Neural cell (in vitro differentiated cells): ENCODE data around the gene IGSF21. TPM values are rescaled to one million over a fixed set of nuclear protein-coding genes. Genes with fewer than 3 reads are reported as not detected.

Experiments
- H2AFZ ChIP-seq: fragments of 200-600, 300-800 bp; sonication (generic), shearing (Covaris generic); 2 replicates; pipeline ENCODE4 v1.6.0; 2014; ENCODE audit warnings: low read depth, mild to moderate bottlenecking, antibody characterized with exemption, low read length, moderate library complexity
- H3F3A ChIP-seq: fragments of 200-600 bp; shearing (Covaris generic); 2 replicates; pipeline ENCODE4 v1.6.1; 2016; ENCODE audit warnings: mild to moderate bottlenecking, moderate library complexity, mixed read lengths, antibody characterized with exemption, low read length; ENCODE audit not compliant: insufficient read depth, poor library complexity, severe bottlenecking
- H3K27ac ChIP-seq: fragments of 200-600, 300-800 bp; sonication (generic), shearing (Covaris generic); 2 replicates; pipeline ENCODE4 v1.5.1; 2014; ENCODE audit warnings: mild to moderate bottlenecking, low read length, moderate library complexity
- H3K27me3 ChIP-seq: fragments of 300-800, 200-600 bp; sonication (generic), shearing (Covaris generic); 2 replicates; pipeline ENCODE4 v1.6.0; 2014; ENCODE audit warnings: mild to moderate bottlenecking, low read depth, low read length, moderate library complexity; ENCODE audit not compliant: insufficient read depth
- H3K36me3 ChIP-seq: fragments of 300-800, 200-600 bp; sonication (generic), shearing (Covaris generic); 2 replicates; pipeline ENCODE4 v1.5.1; 2014; ENCODE audit warnings: mild to moderate bottlenecking, antibody characterized with exemption, low read length, moderate library complexity; ENCODE audit not compliant: insufficient read depth
- H3K4me2 ChIP-seq: fragments of 300-800, 200-600 bp; sonication (generic), shearing (Covaris generic); 2 replicates; pipeline ENCODE4 v1.6.0; 2014; ENCODE audit warnings: mild to moderate bottlenecking, low read length
- H3K4me3 ChIP-seq: fragments of 300-800, 200-600 bp; sonication (generic), shearing (Covaris generic); 2 replicates; pipeline ENCODE4 v1.5.1; 2014; ENCODE audit warnings: mild to moderate bottlenecking, low read length, moderate library complexity
- H3K79me2 ChIP-seq: fragments of 200-600 bp; shearing (Covaris generic); replicated peaks from 2 replicates; pipeline ENCODE4 v1.6.0; 2014; ENCODE audit warnings: mild to moderate bottlenecking, low read length, moderate library complexity; ENCODE audit not compliant: insufficient read depth
- H3K9ac ChIP-seq: fragments of 300-800, 200-600 bp; sonication (generic), shearing (Covaris generic); 2 replicates; pipeline ENCODE4 v1.6.1; 2016; ENCODE audit warnings: mild to moderate bottlenecking, low read length, mixed read lengths
- H3K9me2 ChIP-seq: fragments of 200-600 bp; shearing (Covaris generic); 2 replicates; pipeline ENCODE4 v1.6.1; 2016; ENCODE audit warnings: mild to moderate bottlenecking, low read length, mixed read lengths; ENCODE audit not compliant: insufficient read depth
- H3K9me3 ChIP-seq: fragments of 200-600, 300-800 bp; sonication (generic), shearing (Covaris generic); 2 replicates; pipeline ENCODE4 v1.6.1; 2016; ENCODE audit warnings: mild to moderate bottlenecking, mixed run types, low read length, moderate library complexity, mixed read lengths
- H4K20me1 ChIP-seq: fragments of 200-600 bp; shearing (Covaris generic); 2 replicates; pipeline ENCODE4 v1.6.1; 2016; ENCODE audit warnings: mild to moderate bottlenecking, mixed run types; ENCODE audit not compliant: insufficient read depth
- EP300 ChIP-seq: fragments of 450-650 bp; conservative IDR thresholded peaks from 2 replicates; pipeline ENCODE4 v1.6.1; 2014; ENCODE audit warnings: antibody characterized with exemption, mild to moderate bottlenecking, moderate library complexity; ENCODE audit not compliant: poor library complexity, severe bottlenecking
- EZH2 ChIP-seq: fragments of 200-600, 300-800 bp; shearing (Covaris generic), sonication (generic); IDR thresholded peaks from 2 replicates; pipeline ENCODE4 v1.6.1; 2014; ENCODE audit warnings: antibody characterized with exemption, low read length, borderline replicate concordance, mild to moderate bottlenecking; ENCODE audit not compliant: insufficient read depth, poor library complexity, severe bottlenecking
- MXI1 ChIP-seq: fragments of 450-650 bp; conservative IDR thresholded peaks from 2 replicates; pipeline ENCODE4 v1.6.1; 2014; ENCODE audit warnings: antibody characterized with exemption, mild to moderate bottlenecking; ENCODE audit not compliant: poor library complexity, severe bottlenecking
- POLR2AphosphoS5 ChIP-seq: IDR thresholded peaks from 2 replicates; pipeline ENCODE4 v1.6.1; 2012
- RAD21 ChIP-seq: fragments of 450-650 bp; conservative IDR thresholded peaks from 2 replicates; pipeline ENCODE4 v1.6.1; 2014; ENCODE audit warnings: antibody characterized with exemption, mild to moderate bottlenecking, moderate library complexity
- SMC3 ChIP-seq: fragments of 450-650 bp; conservative IDR thresholded peaks from 2 replicates; pipeline ENCODE4 v1.6.1; 2014; ENCODE audit warnings: antibody characterized with exemption, mild to moderate bottlenecking, moderate library complexity; ENCODE audit not compliant: poor library complexity
- TAF1 ChIP-seq: IDR thresholded peaks from 2 replicates; pipeline ENCODE4 v1.6.1; 2012; ENCODE audit warnings: low read depth
- polyA plus RNA-seq: library from polyadenylated mRNA; depleted of rRNA; stranded (reverse); fragments of >200 nt; gene quantifications from 2 replicates; pipeline ENCODE4 v1.2.3, GENCODE V29; 2014
- TF ChIP-seq, protein P1 (sequence below): IDR thresholded peaks from 2 replicates; pipeline ENCODE4 v1.6.1; 2012; ENCODE audit warnings: borderline replicate concordance
- TF ChIP-seq, protein P2 (sequence below): fragments of 450-650 bp; IDR thresholded peaks from 2 replicates; pipeline ENCODE4 v1.5.1; 2014; ENCODE audit warnings: antibody characterized with exemption, mild to moderate bottlenecking, moderate library complexity; ENCODE audit not compliant: poor library complexity, severe bottlenecking

IGSF21 gene
- polyA plus RNA-seq, 1 donor from 2014 or later, result 2.4 TPM

DNA sequence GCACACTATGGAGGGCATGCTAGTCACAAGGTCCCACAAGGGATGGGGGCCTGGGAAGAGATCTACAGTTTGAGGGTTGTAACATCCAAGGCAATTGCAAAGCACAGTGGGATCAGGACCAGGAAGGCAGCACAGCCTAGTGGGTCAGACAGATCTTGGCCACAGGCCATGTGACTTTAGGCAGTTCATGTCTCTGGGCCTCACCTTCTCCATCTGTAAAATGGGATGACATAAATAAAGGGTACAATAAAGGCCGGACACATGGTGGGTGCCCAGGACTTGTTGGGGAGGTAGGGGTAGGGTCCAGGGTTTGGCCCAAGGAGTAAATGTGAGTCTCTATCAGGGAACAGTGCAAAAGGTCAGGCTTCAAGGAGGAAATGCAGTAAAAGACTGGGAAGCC is 18.1 kb upstream of the IGSF21 start:
- no peaks in the 10 kb centered on the region for H3F3A ChIP-seq

DNA sequence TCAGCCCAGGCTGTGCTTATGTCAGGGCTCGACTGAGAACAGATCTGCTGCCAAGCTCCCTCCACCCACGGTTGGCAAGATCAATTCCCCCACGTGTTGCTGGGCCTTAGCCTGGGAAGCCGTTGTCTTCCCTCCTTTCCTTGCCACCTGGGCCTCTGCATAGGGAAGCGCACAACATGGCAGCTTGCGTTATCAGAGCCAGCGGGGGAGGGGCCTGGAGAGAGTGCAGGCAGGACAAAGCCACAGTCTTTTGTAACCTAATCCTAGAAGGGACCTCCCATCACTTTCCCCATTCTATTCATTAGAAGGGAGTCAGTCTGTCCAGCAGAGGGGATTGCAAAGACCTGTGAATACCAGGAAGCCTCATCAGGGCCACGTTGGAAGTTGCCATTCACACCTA is 17.0 kb upstream of the IGSF21 start:
- Histone ChIP-seq H3K9me2 (no peaks in the 10 kb centered on the region), H2AFZ (no peak overlapping the region)

More for the DNA sequence above, 18.1 kb upstream of the IGSF21 start:
- Histone ChIP-seq H4K20me1 (no peaks in the 10 kb centered on the region), H2AFZ (no peak overlapping the region), H3K27me3 (no peaks in the 10 kb centered on the region), H3K9me2 (no peaks in the 10 kb centered on the region), H3K79me2 (no peaks in the 10 kb centered on the region), H3K9me3 (no peaks in the 10 kb centered on the region), H3K4me2 (no peak overlapping the region), H3K4me3 (no peak overlapping the region), H3K9ac (no peak overlapping the region), H3K36me3 (no peaks in the 10 kb centered on the region), H3K27ac (no peak overlapping the region)
- TF ChIP-seq EZH2 (no peak), TAF1 (no peak), MXI1 (no peak), RAD21 (no peak), POLR2AphosphoS5 (no peak), EP300 (no peak), SMC3 (no peak)
- TF ChIP-seq, protein P1, sequence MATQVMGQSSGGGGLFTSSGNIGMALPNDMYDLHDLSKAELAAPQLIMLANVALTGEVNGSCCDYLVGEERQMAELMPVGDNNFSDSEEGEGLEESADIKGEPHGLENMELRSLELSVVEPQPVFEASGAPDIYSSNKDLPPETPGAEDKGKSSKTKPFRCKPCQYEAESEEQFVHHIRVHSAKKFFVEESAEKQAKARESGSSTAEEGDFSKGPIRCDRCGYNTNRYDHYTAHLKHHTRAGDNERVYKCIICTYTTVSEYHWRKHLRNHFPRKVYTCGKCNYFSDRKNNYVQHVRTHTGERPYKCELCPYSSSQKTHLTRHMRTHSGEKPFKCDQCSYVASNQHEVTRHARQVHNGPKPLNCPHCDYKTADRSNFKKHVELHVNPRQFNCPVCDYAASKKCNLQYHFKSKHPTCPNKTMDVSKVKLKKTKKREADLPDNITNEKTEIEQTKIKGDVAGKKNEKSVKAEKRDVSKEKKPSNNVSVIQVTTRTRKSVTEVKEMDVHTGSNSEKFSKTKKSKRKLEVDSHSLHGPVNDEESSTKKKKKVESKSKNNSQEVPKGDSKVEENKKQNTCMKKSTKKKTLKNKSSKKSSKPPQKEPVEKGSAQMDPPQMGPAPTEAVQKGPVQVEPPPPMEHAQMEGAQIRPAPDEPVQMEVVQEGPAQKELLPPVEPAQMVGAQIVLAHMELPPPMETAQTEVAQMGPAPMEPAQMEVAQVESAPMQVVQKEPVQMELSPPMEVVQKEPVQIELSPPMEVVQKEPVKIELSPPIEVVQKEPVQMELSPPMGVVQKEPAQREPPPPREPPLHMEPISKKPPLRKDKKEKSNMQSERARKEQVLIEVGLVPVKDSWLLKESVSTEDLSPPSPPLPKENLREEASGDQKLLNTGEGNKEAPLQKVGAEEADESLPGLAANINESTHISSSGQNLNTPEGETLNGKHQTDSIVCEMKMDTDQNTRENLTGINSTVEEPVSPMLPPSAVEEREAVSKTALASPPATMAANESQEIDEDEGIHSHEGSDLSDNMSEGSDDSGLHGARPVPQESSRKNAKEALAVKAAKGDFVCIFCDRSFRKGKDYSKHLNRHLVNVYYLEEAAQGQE, result no peak
- TF ChIP-seq, protein P2, sequence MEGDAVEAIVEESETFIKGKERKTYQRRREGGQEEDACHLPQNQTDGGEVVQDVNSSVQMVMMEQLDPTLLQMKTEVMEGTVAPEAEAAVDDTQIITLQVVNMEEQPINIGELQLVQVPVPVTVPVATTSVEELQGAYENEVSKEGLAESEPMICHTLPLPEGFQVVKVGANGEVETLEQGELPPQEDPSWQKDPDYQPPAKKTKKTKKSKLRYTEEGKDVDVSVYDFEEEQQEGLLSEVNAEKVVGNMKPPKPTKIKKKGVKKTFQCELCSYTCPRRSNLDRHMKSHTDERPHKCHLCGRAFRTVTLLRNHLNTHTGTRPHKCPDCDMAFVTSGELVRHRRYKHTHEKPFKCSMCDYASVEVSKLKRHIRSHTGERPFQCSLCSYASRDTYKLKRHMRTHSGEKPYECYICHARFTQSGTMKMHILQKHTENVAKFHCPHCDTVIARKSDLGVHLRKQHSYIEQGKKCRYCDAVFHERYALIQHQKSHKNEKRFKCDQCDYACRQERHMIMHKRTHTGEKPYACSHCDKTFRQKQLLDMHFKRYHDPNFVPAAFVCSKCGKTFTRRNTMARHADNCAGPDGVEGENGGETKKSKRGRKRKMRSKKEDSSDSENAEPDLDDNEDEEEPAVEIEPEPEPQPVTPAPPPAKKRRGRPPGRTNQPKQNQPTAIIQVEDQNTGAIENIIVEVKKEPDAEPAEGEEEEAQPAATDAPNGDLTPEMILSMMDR, result no peak

More for the DNA sequence above, 17.0 kb upstream of the IGSF21 start:
- TF ChIP-seq EZH2, result no peak
- TF ChIP-seq TAF1, result no peak
- TF ChIP-seq MXI1, result no peak
- TF ChIP-seq POLR2AphosphoS5, result no peak
- TF ChIP-seq, protein P1, result no peak
- no peak for TF ChIP-seq RAD21
- TF ChIP-seq, protein P2, result no peak
- TF ChIP-seq SMC3, result no peak
- TF ChIP-seq EP300, result no peak
- no peak overlapping the region for H3K4me2 ChIP-seq
- H4K20me1 ChIP-seq, result no peaks in the 10 kb centered on the region
- no peaks in the 10 kb centered on the region for H3F3A ChIP-seq
- no peak overlapping the region for H3K27ac ChIP-seq
- no peaks in the 10 kb centered on the region for H3K9me3 ChIP-seq
- H3K4me3 ChIP-seq, result no peak overlapping the region
- no peaks in the 10 kb centered on the region for H3K27me3 ChIP-seq
- H3K36me3 ChIP-seq, result no peaks in the 10 kb centered on the region
- H3K9ac ChIP-seq, result no peak overlapping the region
- no peaks in the 10 kb centered on the region for H3K79me2 ChIP-seq
